ENCODE data around the gene TNS4. TPM values are rescaled to one million over a fixed set of nuclear protein-coding genes. Genes with fewer than 3 reads are reported as not detected.
A peak's percentile ranks its signal among the peaks of the same experiment; 100 is the strongest.

Gene TNS4
- total and polyA plus RNA-seq, 9 of the 15 experiments (the other 6 are each of a cell fraction or from before 2014, with no cell fraction given) = 0.04 to 0.73 (median 0.24) TPM; not detected in 1

DNA sequence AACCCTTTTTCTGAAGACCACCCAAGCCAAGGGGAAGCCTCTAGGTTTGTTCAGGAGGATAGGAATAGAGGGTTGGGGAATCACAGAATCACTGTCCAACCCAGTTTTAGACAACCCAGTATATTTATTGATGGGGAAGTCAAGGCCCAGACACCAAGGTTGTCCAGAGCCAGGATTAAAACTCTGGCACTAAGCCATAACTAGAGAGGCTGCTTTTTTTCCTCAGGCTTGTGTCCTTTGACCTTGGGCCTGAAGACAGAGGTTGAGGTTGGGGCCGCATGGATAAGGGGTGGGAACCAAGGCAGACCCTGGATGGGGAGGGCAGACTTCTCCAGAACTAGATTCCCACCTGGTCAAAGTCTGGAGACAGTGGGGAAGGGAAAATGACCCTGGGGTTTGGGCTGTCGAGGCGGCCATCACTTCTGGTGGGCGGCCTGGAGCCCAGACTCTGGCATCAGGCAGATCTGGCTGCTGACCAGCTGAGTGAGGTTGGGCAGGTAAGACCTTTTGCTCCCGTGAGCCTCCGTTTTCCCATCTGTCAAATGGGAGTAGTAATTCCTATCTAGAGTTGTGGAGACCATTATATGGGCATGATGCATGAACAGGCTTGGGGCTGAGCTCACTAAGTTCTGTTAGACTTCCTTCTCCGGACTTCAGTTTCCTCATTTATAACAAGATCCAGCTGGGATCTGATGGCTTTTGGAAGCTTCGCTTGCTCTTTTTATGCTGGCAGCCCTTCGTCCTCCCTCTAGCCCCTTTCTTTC lies 40.3 kb downstream of the TNS4 start:
- intact Hi-C loops (cut with micrococcal nuclease) (no loop called here), in situ Hi-C loops (cut with MboI) (no loop called here)
- no TSS peak for BruUV-seq (replicated peaks)
- ATAC-seq = no peak
- H2AFZ ChIP-seq (ENCODE audit: low read depth, low read length) = no peak overlapping the region
- POLR2A ChIA-PET = interaction anchor here (0.7 to 1.5 kb wide), 8 partner anchors 8 to 101 kb away, joined by 3 to 7 read pairs (median 5); partner anchors contain the start of gene TOP2A
- H4K20me1 ChIP-seq (replicated peaks; ENCODE audit: control insufficient read depth, insufficient read depth, low read length) = no peaks in the 10 kb centered on the region
- TF ChIP-seq NFIX (CRISPR knock-in tag; IDR thresholded peaks at IDR 0.05; ENCODE audit: low read depth) (no peak), SIN3A (IDR thresholded peaks at IDR 0.05; ENCODE audit: borderline replicate concordance in 2 of 2, control insufficient read depth in 1 of 2, low read depth in 2 of 2, low read length in 2 of 2) (no peak), RBM25 (IDR thresholded peaks at IDR 0.05; ENCODE audit: low read depth, low read length, severe bottlenecking) (peak; percentile 76), HNRNPLL (IDR thresholded peaks at IDR 0.05; ENCODE audit: low read depth, low read length, poor library complexity, severe bottlenecking) (peak; percentile 27), KDM1A (IDR thresholded peaks at IDR 0.05) (peak in 1 of 2 experiments; percentile 47; a peak in 3 of 4 replicates), NFIC (IDR thresholded peaks at IDR 0.05) (peak; percentile 83), ADNP (tag; IDR thresholded peaks at IDR 0.05) (peak; percentile 73), POLR2AphosphoS2 (IDR thresholded peaks at IDR 0.05; ENCODE audit: low read length) (no peak), ESRRA (IDR thresholded peaks at IDR 0.05; ENCODE audit: borderline replicate concordance, low read depth) (peak; percentile 35), BCOR (IDR thresholded peaks at IDR 0.05) (peak; percentile 83), NCOR1 (IDR thresholded peaks at IDR 0.05) (no peak)
- TF ChIP-seq, protein P1, sequence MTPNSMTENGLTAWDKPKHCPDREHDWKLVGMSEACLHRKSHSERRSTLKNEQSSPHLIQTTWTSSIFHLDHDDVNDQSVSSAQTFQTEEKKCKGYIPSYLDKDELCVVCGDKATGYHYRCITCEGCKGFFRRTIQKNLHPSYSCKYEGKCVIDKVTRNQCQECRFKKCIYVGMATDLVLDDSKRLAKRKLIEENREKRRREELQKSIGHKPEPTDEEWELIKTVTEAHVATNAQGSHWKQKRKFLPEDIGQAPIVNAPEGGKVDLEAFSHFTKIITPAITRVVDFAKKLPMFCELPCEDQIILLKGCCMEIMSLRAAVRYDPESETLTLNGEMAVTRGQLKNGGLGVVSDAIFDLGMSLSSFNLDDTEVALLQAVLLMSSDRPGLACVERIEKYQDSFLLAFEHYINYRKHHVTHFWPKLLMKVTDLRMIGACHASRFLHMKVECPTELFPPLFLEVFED (CRISPR knock-in tag; conservative IDR thresholded peaks at IDR 0.05) = no peak
- 66% methylated on average over 7 of the region's 9 CpGs for WGBS (ENCODE audit: insufficient coverage, low coverage, missing lambda C conversion rate)
- no peaks in the 10 kb centered on the region for H3K9me1 ChIP-seq (ENCODE audit: control insufficient read depth, insufficient read depth, low read length)
- H3K4me1 ChIP-seq (replicated peaks in 1 of 2; ENCODE audit: control insufficient read depth in 2 of 2, insufficient read depth in 2 of 2, low read length in 2 of 2) = peaks cover 0 to 24% of the 10 kb centered on the region in 2 experiments; a peak in 3 of 5 replicates
- H3K27me3 ChIP-seq (ENCODE audit: control insufficient read depth in 2 of 2, insufficient read depth in 2 of 2, low read length in 2 of 2) = no peaks in the 10 kb centered on the region; a peak in 1 of 5 replicates
- H3K4me2 ChIP-seq (ENCODE audit: insufficient read depth, low read length) = no peak overlapping the region
- peak overlapping the region in 1 of 2 experiments; percentile 38; a peak in 1 of 4 replicates for H3K9ac ChIP-seq (ENCODE audit: insufficient read depth in 1 of 2, low read depth in 2 of 2, low read length in 2 of 2)
- no peak for DNase-seq (ENCODE audit: extremely low read depth in 1 of 4, low spot score in 3 of 4)
- H3K36me3 ChIP-seq (ENCODE audit: control insufficient read depth, insufficient read depth, low read length) = peaks cover 6% of the 10 kb centered on the region; the same call in 1 of the 3 replicates
- no peaks in the 10 kb centered on the region for H3K79me2 ChIP-seq (ENCODE audit: control insufficient read depth, insufficient read depth, low read length)
- no peaks in the 10 kb centered on the region for H3K9me3 ChIP-seq (replicated peaks; ENCODE audit: control insufficient read depth, insufficient read depth, low read depth, low read length)
- FAIRE-seq = no peak
- no peak overlapping the region for H3K27ac ChIP-seq (ENCODE audit: extremely low read depth, low read depth, low read length)
- no peak overlapping the region for H3K4me3 ChIP-seq
- CTCF ChIA-PET (ENCODE audit: low intra/inter-chr PET ratio) = no interaction called here

Measured in K562 (cell line).